GM12874 (cell line): ENCODE results near the gene NPTXR.

Source experiments
- CTCF ChIP-seq: IDR thresholded peaks from 2 replicates; pipeline ENCODE4 v1.5.1; 2011; ENCODE audit warnings: low read depth, mild to moderate bottlenecking, control low read depth, low read length, moderate library complexity; ENCODE audit not compliant: insufficient read depth

Gene NPTXR

GRCh38 chr22:38795569-38795968 is 48.3 kb downstream of the NPTXR start:
- no peak for TF ChIP-seq CTCF

GRCh38 chr22:38793721-38794466 is 49.9 kb downstream of the NPTXR start, which contains the start of gene DNAL4:
Gene DNAL4 (minus strand): TSS chr22:38794143. CDS start chr22:38782731, 11,412 bp downstream.
- no peak for TF ChIP-seq CTCF

GRCh38 chr22:38793317-38793716 is 50.5 kb downstream of the NPTXR start:
- no peak for TF ChIP-seq CTCF

- no peak for TF ChIP-seq CTCF
Observed at GRCh38 chr22:38792833-38793232, 51.0 kb downstream of the NPTXR start.

- no peak for TF ChIP-seq CTCF
Observed at GRCh38 chr22:38789606-38790005, 54.2 kb downstream of the NPTXR start.

GRCh38 chr22:38788846-38789245 is 55.0 kb downstream of the NPTXR start:
- no peak for TF ChIP-seq CTCF

- TF ChIP-seq CTCF: no peak
Observed at GRCh38 chr22:38788021-38788816, 55.6 kb downstream of the NPTXR start.
